Hepatocyte (in vitro differentiated cells): ENCODE data around the gene TRIM14. TPM values are rescaled to one million over a fixed set of nuclear protein-coding genes. Genes with fewer than 3 reads are reported as not detected.

Experiments used
- DNase-seq: peaks from one replicate; pipeline ENCODE4 v3.0.0-alpha.2; 2016; ENCODE audit warnings: low spot score
- H2AFZ ChIP-seq: fragments of 200-600 bp; sonication (generic); 2 replicates; pipeline ENCODE4 v1.6.0; 2016; ENCODE audit warnings: antibody characterized with exemption, mild to moderate bottlenecking
- H3K27ac ChIP-seq: fragments of 200-600 bp; sonication (generic); 2 replicates; pipeline ENCODE4 v1.5.1; 2016; ENCODE audit warnings: mild to moderate bottlenecking
- H3K27me3 ChIP-seq: fragments of 200-600 bp; sonication (generic); 2 replicates; pipeline ENCODE4 v1.6.1; 2016
- H3K36me3 ChIP-seq: fragments of 200-600 bp; sonication (generic); replicated peaks from 2 replicates; pipeline ENCODE4 v1.5.1; 2016; ENCODE audit warnings: low read depth; ENCODE audit not compliant: insufficient read depth
- H3K4me1 ChIP-seq: fragments of 200-600 bp; sonication (generic); 2 replicates; pipeline ENCODE4 v1.5.1; 2016; ENCODE audit warnings: mild to moderate bottlenecking, moderate library complexity; ENCODE audit not compliant: insufficient read depth
- H3K4me2 ChIP-seq: fragments of 200-600 bp; sonication (generic); 2 replicates; pipeline ENCODE4 v1.6.0; 2016
- H3K4me3 ChIP-seq: fragments of 200-600 bp; sonication (generic); 2 replicates; pipeline ENCODE4 v1.5.1; 2016; ENCODE audit warnings: mild to moderate bottlenecking
- H3K79me2 ChIP-seq: fragments of 200-600 bp; sonication (generic); 2 replicates; pipeline ENCODE4 v1.6.0; 2017; ENCODE audit warnings: mild to moderate bottlenecking
- H3K9me2 ChIP-seq: fragments of 200-600 bp; sonication (generic); replicated peaks from 2 replicates; pipeline ENCODE4 v1.6.0; 2017; ENCODE audit warnings: mild to moderate bottlenecking; ENCODE audit not compliant: insufficient read depth
- H3K9me3 ChIP-seq: fragments of 200-600 bp; sonication (generic); 2 replicates; pipeline ENCODE4 v1.5.1; 2016; ENCODE audit warnings: low read depth, mild to moderate bottlenecking
- H4K20me1 ChIP-seq: fragments of 200-600 bp; sonication (generic); 2 replicates; pipeline ENCODE4 v1.6.0; 2016; ENCODE audit warnings: mild to moderate bottlenecking; ENCODE audit not compliant: insufficient read depth, poor library complexity, severe bottlenecking
- CTCF ChIP-seq: fragments of 200-600 bp; sonication (generic); IDR thresholded peaks from 2 replicates; pipeline ENCODE4 v1.5.1; 2016; ENCODE audit warnings: antibody characterized with exemption, mild to moderate bottlenecking; ENCODE audit not compliant: poor library complexity
- EZH2 ChIP-seq: fragments of 200-600 bp; sonication (generic); IDR thresholded peaks from 2 replicates; pipeline ENCODE4 v1.6.1; 2016; ENCODE audit warnings: antibody characterized with exemption, mild to moderate bottlenecking, borderline replicate concordance
- EZH2phosphoT487 ChIP-seq: fragments of 200-600 bp; sonication (generic); IDR thresholded peaks from one replicate; pipeline ENCODE4 v1.6.1; 2018; ENCODE audit warnings: antibody characterized with exemption, mild to moderate bottlenecking, low read depth, moderate library complexity; ENCODE audit not compliant: unreplicated experiment, severe bottlenecking
- WGBS: methylation state at CpG from one replicate; pipeline ENCODE4 v1.1.6; 2016; ENCODE audit warnings: low lambda C conversion rate; ENCODE audit errors: missing lambda C conversion rate; 5-methylcytosine and 5-hydroxymethylcytosine counted together
- polyA plus RNA-seq: library from polyadenylated mRNA; unstranded; fragments of >200 nt; fragmentation: Nextera tagmentation; extraction: Ambion mirVana; gene quantifications from 2 replicates; pipeline ENCODE4 v1.2.1, GENCODE V29; 2016
- total RNA-seq: library from RNA; depleted of rRNA; stranded (reverse); fragments of >200 nt; gene quantifications from 2 replicates; pipeline ENCODE4 v1.2.3, GENCODE V29; 2014

Gene TRIM14
- total and polyA plus RNA-seq, 2 experiments from 2014 or later = 8.1 to 10.0 TPM

- Histone ChIP-seq H3K36me3 (no peaks in the 10 kb centered on the region), H3K4me2 (no peak overlapping the region), H3K9me2 (no peaks in the 10 kb centered on the region), H3K27me3 (no peaks in the 10 kb centered on the region), H3K4me3 (no peak overlapping the region), H3K4me1 (peaks cover 12% of the 10 kb centered on the region), H3K79me2 (no peaks in the 10 kb centered on the region), H3K27ac (no peak overlapping the region), H2AFZ (no peak overlapping the region), H3K9me3 (no peaks in the 10 kb centered on the region), H4K20me1 (no peaks in the 10 kb centered on the region)
- TF ChIP-seq EZH2phosphoT487 (no peak), CTCF (no peak), EZH2 (no peak)
- no peak for DNase-seq
Observed at GRCh38 chr9:98152526-98152925, 33.5 kb upstream of the TRIM14 start.

GRCh38 chr9:98150721-98151120 lies 31.7 kb upstream of the TRIM14 start:
- Histone ChIP-seq H3K36me3 (no peaks in the 10 kb centered on the region), H3K27me3 (no peaks in the 10 kb centered on the region), H3K27ac (peak overlapping the region; percentile 77), H4K20me1 (no peaks in the 10 kb centered on the region), H3K4me3 (no peak overlapping the region), H3K9me3 (no peaks in the 10 kb centered on the region), H3K4me2 (no peak overlapping the region), H2AFZ (no peak overlapping the region), H3K4me1 (peaks cover 25% of the 10 kb centered on the region), H3K79me2 (no peaks in the 10 kb centered on the region), H3K9me2 (no peaks in the 10 kb centered on the region)
- no peak for DNase-seq
- TF ChIP-seq EZH2phosphoT487 (no peak), EZH2 (no peak), CTCF (no peak)
- WGBS = 81% methylated on average over 3 of the region's 3 CpGs

GRCh38 chr9:98150164-98150563 lies 31.1 kb upstream of the TRIM14 start:
- Histone ChIP-seq H3K9me3 (no peaks in the 10 kb centered on the region), H3K79me2 (no peaks in the 10 kb centered on the region), H3K9me2 (no peaks in the 10 kb centered on the region), H2AFZ (no peak overlapping the region), H3K27me3 (no peaks in the 10 kb centered on the region), H3K4me1 (peaks cover 29% of the 10 kb centered on the region), H3K4me2 (no peak overlapping the region), H3K36me3 (no peaks in the 10 kb centered on the region), H3K4me3 (no peak overlapping the region), H3K27ac (peak overlapping the region; percentile 77), H4K20me1 (no peaks in the 10 kb centered on the region)
- 71% methylated on average over 7 of the region's 7 CpGs for WGBS
- DNase-seq = no peak
- TF ChIP-seq CTCF = no peak
- TF ChIP-seq EZH2phosphoT487 = no peak
- no peak for TF ChIP-seq EZH2

DNA sequence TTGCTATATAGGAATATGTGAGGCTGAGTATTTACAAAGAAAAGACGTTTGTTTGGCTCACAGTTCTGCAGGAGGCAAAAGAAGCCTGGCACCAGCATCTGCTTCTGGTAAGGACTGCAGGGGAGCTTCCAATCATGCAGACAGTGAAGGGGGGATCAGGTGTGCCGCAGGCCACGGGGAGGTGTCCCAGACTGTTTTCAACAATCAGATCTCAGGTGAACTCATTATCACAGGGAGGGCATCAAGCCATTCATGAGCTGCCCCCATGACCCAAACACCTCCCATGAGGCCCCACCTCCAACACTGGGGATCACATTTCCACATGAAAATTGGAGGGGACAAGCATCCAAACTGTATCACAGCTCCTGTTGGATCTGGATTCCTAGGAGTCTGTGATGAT lies 30.4 kb upstream of the TRIM14 start:
- no peaks in the 10 kb centered on the region for H3K27me3 ChIP-seq
- H3K4me3 ChIP-seq = no peak overlapping the region
- H3K9me2 ChIP-seq = no peaks in the 10 kb centered on the region
- DNase-seq = no peak
- H3K27ac ChIP-seq = peak overlapping the region; percentile 77
- H3K9me3 ChIP-seq = no peaks in the 10 kb centered on the region
- TF ChIP-seq EZH2phosphoT487 (no peak), EZH2 (no peak), CTCF (no peak)
- no peaks in the 10 kb centered on the region for H4K20me1 ChIP-seq
- H3K79me2 ChIP-seq = no peaks in the 10 kb centered on the region
- H2AFZ ChIP-seq = no peak overlapping the region
- H3K4me2 ChIP-seq = no peak overlapping the region
- H3K36me3 ChIP-seq = no peaks in the 10 kb centered on the region
- H3K4me1 ChIP-seq = peaks cover 29% of the 10 kb centered on the region
- 76% methylated on average over 3 of the region's 3 CpGs for WGBS
